HG03469 (cell line): Measurements from ENCODE around the gene DPT.

ENCODE experiments used
- ATAC-seq: cut with Tn5 transposase; IDR thresholded peaks from one replicate; pipeline ENCODE4 v1.9.1; 2021; ENCODE audit warnings: mild to moderate bottlenecking, moderate library complexity, moderate number of reproducible peaks; ENCODE audit not compliant: unreplicated experiment

DPT gene

DNA sequence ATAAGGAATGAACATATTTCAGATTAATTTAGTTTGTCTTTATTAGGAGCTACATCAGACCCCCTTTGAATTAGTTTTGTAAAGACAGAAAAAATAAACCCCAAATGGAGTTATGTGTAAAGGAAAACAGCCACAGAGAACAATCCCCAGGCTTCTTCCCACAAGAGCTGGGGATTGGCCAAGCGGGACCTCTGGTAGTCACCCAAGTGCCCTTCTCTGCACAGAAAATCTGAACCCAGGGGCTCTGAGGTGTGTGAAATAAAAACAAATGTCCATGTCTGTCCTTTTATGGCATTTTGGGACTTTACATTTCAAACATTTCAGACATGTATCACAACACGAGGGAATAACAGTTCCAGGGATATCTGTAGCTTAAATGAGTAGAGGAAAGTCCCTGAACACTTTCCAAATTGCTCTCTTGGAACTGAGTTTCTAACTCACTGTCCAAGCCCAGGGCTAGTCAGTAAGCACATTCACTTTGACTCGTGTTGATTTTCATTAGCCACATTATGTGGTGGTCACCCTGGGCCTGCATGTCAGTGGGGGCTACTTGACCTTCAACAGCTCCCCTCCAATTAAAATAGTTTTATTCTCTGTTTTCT is 22.5 kb downstream of the DPT start:
- ATAC-seq = no peak

DNA sequence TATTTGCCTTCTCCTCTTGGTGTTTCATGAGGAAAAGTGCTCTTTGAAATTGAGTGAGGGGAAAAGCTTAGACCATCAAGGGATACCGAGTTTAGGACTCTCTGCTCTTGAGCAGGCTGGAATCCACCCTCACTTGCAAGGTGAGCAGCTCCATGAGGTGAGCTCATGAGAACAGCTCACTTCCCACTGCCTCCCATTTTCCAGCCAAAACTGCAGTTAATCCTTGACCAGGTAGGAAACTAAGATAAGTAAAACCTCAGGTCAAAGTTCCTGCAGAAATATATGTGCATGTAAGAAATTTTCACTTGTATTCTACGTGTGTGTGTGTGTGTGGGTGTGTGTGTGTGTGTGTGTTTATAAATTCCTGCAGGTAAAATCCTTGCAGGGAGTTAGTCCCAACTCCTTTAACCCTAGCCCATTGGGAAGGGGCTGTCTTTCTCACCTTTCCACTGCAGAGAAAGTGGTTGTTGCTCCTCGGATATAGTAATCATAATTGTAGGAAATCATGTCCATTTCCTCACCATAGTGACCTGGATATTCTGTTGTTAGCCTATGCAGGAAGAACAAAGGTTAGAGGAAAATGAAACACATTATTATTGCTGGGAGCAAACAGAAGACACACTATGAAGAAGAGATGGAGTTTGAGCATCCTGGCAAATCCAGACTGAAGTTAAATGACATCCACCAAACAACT is 28.3 kb downstream of the DPT start:
- ATAC-seq = no peak

GRCh38 chr1:168698453-168698852 is 30.6 kb downstream of the DPT start:
- no peak for ATAC-seq

GRCh38 chr1:168697356-168698126 is 31.5 kb downstream of the DPT start:
- no peak for ATAC-seq

GRCh38 chr1:168696125-168696760 is 32.8 kb downstream of the DPT start:
- ATAC-seq = no peak

DNA sequence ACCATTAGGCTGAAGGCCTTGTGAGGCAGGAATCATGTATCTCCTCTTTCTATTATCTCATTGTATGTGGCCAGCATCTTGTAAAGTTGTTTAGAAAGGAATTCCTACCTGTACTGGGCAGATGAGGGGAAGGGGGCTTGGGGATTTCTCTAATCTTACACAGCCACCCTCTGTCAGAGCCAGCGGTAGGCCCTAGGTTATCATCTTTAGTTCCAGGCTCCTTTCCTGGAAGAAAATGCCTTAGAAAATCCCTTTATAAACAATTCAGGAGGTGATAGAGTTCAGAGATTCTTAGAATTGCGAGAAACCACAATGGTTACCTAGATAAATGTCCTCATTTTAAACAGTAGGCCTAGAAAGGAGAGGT is 35.2 kb downstream of the DPT start:
- no peak for ATAC-seq

DNA sequence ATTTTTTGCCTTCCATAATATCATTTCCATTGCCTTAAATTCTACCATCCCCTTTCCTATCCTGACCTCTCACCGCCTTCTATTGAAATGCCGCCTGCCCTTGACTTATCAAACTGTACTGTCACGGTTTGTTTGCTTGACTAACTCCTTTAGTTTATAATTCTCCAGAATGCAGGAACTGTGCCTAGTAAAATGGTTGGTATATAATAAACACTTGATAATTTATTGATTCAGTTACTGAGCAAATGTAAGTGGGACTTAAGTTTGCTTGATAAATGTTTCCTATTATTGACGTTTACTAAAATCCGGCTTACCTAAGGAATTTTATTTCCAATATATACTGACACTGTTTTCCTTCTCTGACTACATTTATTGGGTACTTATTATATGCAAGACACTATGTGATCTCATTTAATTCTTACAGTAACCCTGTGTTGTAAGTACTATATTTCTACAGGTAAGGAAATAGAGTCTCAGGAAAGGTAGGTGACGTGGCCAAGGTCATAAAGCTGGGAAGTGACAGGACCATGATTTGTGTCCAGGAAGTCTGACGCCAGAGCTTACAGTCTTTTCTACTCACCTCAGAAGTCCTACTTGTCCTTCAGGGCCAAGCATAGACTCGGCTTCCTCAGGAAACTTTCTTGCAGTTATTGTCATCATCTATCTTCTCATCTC is 35.7 kb downstream of the DPT start:
- no peak for ATAC-seq

GRCh38 chr1:168692472-168692871 is 36.5 kb downstream of the DPT start:
- no peak for ATAC-seq

DNA sequence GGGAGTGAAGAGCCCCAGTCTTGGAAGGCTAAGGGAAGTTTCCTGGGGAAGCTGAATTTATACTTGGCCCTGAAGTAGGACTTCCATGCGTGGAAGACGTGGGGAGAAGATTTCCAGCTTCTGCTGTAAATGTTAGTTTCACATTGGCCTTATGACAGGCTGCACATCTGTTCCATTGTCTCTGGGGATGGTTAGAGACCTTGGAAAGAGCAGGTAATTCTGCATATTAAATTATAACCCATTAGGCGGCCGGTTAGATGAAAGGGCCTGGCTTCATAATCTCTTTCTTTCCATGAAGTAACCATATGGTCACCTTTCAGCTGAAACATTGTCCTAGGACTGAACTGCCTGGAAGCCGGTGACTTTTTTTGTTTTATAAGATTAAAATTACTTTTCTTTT is 37.5 kb downstream of the DPT start:
- ATAC-seq = no peak

- ATAC-seq = no peak
Measured at GRCh38 chr1:168689726-168690602, 39.0 kb downstream of the DPT start.

DNA sequence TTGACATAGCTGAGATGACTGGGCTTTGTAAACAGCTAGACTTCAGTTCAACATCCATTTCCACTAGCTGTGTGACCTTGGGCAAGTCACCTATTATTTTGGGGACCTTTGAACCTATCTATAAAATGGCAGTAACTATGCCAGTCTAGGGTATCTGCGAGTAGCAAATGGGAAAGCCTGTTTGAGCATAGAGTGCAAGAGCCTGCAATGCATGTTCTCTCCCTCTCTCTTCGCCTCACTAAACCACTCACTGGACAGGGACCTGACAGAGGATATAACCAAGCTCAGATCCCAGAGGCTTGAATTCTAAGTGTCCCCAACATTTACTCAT is 39.7 kb downstream of the DPT start:
- no peak for ATAC-seq

DNA sequence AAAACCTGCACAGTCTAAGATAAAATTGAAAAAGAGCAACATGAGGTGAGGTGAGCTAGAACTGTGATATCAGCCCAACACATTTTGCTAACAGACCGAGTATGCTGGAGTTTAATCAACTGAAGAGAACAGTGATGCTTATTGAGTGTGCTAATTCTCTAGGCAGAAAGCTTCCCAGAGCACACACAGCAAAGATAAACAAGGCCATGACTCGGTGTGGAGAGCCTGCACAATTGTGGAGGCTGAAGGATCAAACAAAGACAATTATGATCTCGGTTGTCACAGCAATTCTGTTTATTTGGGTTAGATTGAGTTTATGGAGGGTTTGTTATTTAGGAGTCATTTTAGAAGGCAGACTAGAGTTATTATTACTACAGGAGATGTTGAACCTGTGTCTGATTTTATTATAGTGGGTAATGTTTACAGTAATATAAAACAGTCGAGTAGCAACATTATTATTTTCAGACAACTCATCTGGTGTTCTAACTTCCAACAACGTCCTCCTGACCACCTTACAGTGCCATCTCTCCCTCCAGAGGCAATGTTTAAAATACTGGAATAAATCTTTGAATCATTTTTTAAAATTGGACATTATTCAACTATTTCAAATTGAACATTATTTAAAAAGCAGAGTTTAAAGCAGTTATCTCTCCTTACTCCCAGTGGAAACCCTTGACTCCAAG is 40.2 kb downstream of the DPT start:
- no peak for ATAC-seq

- ATAC-seq = no peak
Measured at GRCh38 chr1:168687816-168688215, 41.2 kb downstream of the DPT start.

DNA sequence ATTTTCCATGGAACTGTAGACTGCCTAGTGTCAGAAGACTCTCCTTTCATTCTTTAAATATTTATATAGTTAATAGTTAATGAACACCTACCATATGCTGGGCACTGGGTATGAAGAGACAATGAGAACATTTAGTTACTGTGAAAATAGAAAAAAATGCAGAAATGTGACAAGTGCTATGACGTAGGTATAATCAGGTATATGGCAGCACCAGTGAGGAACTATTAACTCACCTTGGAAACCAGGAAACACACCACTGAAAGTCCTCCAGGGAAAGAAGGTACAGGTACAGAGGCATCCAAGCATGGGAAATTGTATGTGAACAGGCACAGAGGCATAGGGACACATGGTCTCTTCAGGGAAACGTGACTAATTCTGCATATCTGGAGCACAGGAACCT is 42.3 kb downstream of the DPT start:
- ATAC-seq = no peak

GRCh38 chr1:168683871-168684270 is 45.1 kb downstream of the DPT start:
- no peak for ATAC-seq

- no peak for ATAC-seq
Measured at GRCh38 chr1:168676861-168677260, 52.1 kb downstream of the DPT start.

- ATAC-seq = no peak
Measured at GRCh38 chr1:168676029-168676812, 52.8 kb downstream of the DPT start.

DNA sequence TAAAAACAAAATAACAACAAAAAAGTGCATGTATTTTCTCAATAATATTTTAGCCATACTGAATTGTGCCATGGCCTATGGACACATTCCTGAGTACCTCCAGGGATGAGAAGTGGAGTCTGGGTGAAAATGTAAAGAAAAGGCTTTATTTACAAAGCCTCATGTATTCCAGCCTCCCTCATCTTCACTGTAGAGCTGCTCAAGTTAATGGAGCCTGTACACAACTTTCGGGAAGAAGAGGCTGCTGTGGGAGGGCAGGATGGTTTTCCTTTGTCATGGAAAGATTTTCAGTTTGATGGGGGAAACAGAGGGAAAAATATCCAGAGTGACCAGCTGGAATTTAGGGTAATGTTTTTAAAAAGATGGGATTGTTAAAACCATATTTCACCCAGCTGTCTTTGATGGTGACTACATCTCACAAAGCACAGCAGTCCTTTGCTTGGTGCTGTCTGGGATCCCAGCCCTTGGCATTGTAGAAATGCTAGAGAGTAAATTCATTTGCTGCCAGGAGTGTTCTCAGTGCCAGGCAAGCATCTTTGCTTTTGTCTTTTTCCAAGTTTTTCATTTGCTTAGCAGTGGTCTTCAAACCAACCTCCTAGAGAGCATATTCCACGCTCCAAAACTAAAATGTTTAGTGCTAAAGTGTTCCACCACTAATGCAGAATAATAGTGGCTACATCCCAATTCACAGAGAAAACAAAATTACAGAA is 54.9 kb downstream of the DPT start:
- no peak for ATAC-seq
